Trophoblast cell (in vitro differentiated cells and primary cell): ENCODE results near the gene PTGDR2.
"Not testable (repeated sequence)": the region's sequence is repeated elsewhere in the genome, so short reads cannot be mapped to it uniquely, and the experiment has no call there.

ENCODE experiments used
- DNase-seq, 2 donors: peaks; one replicate each; pipeline ENCODE4 v3.0.0-alpha.2; 2016
- H2AFZ ChIP-seq: 2 replicates; pipeline ENCODE4 v1.6.1; 2013; ENCODE audit warnings: low read length, moderate library complexity, mild to moderate bottlenecking; ENCODE audit not compliant: insufficient read depth, poor library complexity
- H2AK5ac ChIP-seq: 2 replicates; pipeline ENCODE4 v1.6.1; 2013; ENCODE audit warnings: mild to moderate bottlenecking, low read length
- H2BK120ac ChIP-seq: 2 replicates; pipeline ENCODE4 v1.6.1; 2013; ENCODE audit warnings: low read length, mild to moderate bottlenecking, moderate library complexity; ENCODE audit not compliant: insufficient read depth, poor library complexity
- H2BK12ac ChIP-seq: 2 replicates; pipeline ENCODE4 v1.6.1; 2013; ENCODE audit warnings: mild to moderate bottlenecking, low read length, moderate library complexity
- H2BK5ac ChIP-seq: 2 replicates; pipeline ENCODE4 v1.6.1; 2013; ENCODE audit warnings: low read length, low read depth, moderate library complexity, mild to moderate bottlenecking; ENCODE audit not compliant: poor library complexity
- H3K14ac ChIP-seq: 2 replicates; pipeline ENCODE4 v1.6.1; 2013; ENCODE audit warnings: mild to moderate bottlenecking, low read length
- H3K18ac ChIP-seq: 2 replicates; pipeline ENCODE4 v1.6.1; 2013; ENCODE audit warnings: mild to moderate bottlenecking, low read length
- H3K23ac ChIP-seq: 2 replicates; pipeline ENCODE4 v1.6.1; 2013; ENCODE audit warnings: low read length
- H3K27ac ChIP-seq: 2 replicates; pipeline ENCODE4 v1.5.1; 2013; ENCODE audit warnings: low read depth, mild to moderate bottlenecking, inconsistent platforms, low read length, moderate library complexity
- H3K27me3 ChIP-seq: 2 replicates; pipeline ENCODE4 v1.6.1; 2013; ENCODE audit warnings: inconsistent platforms, mild to moderate bottlenecking, low read length, moderate library complexity; ENCODE audit not compliant: insufficient read depth
- H3K36me3 ChIP-seq, 2 experiments: 1 replicate in 1 of 2; 2 replicates in 1 of 2; pipeline ENCODE4 v1.6.1; 2013; ENCODE audit warnings: low read length in 2 of 2, mild to moderate bottlenecking in 2 of 2, moderate library complexity in 1 of 2; ENCODE audit not compliant: insufficient read depth in 2 of 2, control insufficient read depth in 1 of 2
- H3K4ac ChIP-seq: 2 replicates; pipeline ENCODE4 v1.6.1; 2013; ENCODE audit warnings: low read depth, mild to moderate bottlenecking, low read length, moderate library complexity
- H3K4me1 ChIP-seq, 2 experiments: 1 replicate in 1 of 2; 2 replicates in 1 of 2; pipeline ENCODE4 v1.6.1; 2013; ENCODE audit warnings: low read length in 2 of 2, mild to moderate bottlenecking in 2 of 2, moderate library complexity in 1 of 2; ENCODE audit not compliant: insufficient read depth in 2 of 2, control insufficient read depth in 1 of 2
- H3K4me2 ChIP-seq: 2 replicates; pipeline ENCODE4 v1.6.1; 2013; ENCODE audit warnings: inconsistent platforms, mild to moderate bottlenecking, low read length, moderate library complexity
- H3K4me3 ChIP-seq: 2 replicates; pipeline ENCODE4 v1.5.1; 2013; ENCODE audit warnings: mild to moderate bottlenecking, low read depth, low read length, inconsistent platforms
- H3K79me1 ChIP-seq: one replicate; pipeline ENCODE4 v1.6.1; 2013; ENCODE audit warnings: low read length
- H3K79me2 ChIP-seq: 2 replicates; pipeline ENCODE4 v1.6.1; 2013; ENCODE audit warnings: low read length, mild to moderate bottlenecking; ENCODE audit not compliant: control insufficient read depth, insufficient read depth, poor library complexity
- H3K9ac ChIP-seq: 2 replicates; pipeline ENCODE4 v1.6.1; 2013; ENCODE audit warnings: mild to moderate bottlenecking, low read length
- H3K9me3 ChIP-seq: 2 replicates; pipeline ENCODE4 v1.6.1; 2013; ENCODE audit warnings: low read depth, mild to moderate bottlenecking, control low read depth, inconsistent platforms, low read length; ENCODE audit not compliant: insufficient read depth
- H4K12ac ChIP-seq: 2 replicates; pipeline ENCODE4 v1.6.1; 2013; ENCODE audit warnings: low read depth, mild to moderate bottlenecking, low read length, moderate library complexity
- H4K8ac ChIP-seq: 2 replicates; pipeline ENCODE4 v1.6.1; 2013; ENCODE audit warnings: low read depth, mild to moderate bottlenecking, low read length, moderate library complexity
- H4K91ac ChIP-seq: one replicate; pipeline ENCODE4 v1.6.1; 2013; ENCODE audit warnings: low read depth, mild to moderate bottlenecking, low read length, moderate library complexity
- WGBS: extraction: QIAGEN DNeasy Blood & Tissue Kit; methylation state at CpG from one replicate; pipeline ENCODE4 v1.1.7; 2013; ENCODE audit warnings: missing lambda C conversion rate; ENCODE audit not compliant: insufficient read length, insufficient coverage; ENCODE audit errors: extremely low coverage; 5-methylcytosine and 5-hydroxymethylcytosine counted together

The PTGDR2 gene

DNA sequence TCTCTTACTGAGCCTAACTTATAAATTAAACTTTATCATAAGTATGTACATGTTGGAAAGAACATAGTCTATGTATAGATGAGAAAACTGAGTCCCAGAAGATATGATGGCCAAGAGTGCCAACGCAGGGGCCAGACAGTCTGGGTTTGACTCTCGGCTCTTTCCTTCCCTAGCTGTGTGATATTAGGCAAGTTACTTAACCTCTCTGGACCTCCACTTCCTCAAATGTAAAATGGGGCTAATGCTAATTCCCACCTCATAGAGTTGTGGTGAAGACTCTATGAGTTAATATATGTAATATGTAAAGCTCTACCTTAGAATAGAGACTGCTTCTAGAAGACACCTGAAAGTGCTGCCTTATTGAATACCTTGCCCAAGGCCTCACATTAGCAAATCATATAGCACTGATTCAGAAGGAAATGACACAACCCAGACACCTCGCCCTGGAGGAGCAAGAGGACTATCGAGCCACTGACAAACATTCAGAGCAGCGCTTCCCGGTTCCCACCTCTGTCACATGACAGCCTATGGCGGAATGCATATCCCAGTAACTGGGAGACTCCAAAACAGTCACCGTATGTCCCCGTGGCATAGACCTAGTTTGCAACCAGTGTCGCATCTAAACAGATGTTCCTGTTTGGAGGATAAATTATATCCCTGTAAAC is 25.1 kb downstream of the PTGDR2 start:
- H3K27me3 ChIP-seq: no peaks in the 10 kb centered on the region

DNA sequence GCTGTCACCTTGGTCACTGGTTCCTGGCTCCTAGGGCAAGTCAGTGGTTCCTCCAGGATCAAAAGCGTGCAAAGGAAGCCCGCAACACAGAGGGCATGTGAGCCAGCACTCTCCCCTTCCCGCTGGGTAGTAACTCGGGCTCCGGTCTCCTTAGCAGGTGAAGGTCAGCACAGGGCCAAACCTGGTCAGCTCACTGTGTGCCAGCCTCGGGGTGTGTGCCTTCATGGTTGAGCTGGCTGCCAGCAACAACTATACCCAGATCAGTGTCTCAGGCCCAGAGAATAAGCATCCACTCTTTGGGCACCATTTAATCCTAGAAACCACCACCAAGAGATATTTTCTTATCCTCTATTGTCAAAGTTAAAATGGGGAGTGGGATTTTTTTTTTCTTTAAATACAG is 30.0 kb downstream of the PTGDR2 start:
- no peaks in the 10 kb centered on the region for H3K27me3 ChIP-seq
- no CpG with 5 or more reads among the region's 6 CpGs for WGBS
- no peak overlapping the region for H3K4me3 ChIP-seq
- no peak for DNase-seq
- H3K79me1 ChIP-seq: peaks cover 2% of the 10 kb centered on the region
- H4K12ac ChIP-seq: no peak overlapping the region
- peak overlapping the region; percentile 12 for H3K4ac ChIP-seq
- H3K18ac ChIP-seq: no peak overlapping the region
- no peak overlapping the region for H2AFZ ChIP-seq
- H4K91ac ChIP-seq: peak overlapping the region; percentile 58
- no peaks in the 10 kb centered on the region for H3K9me3 ChIP-seq
- H3K79me2 ChIP-seq: no peaks in the 10 kb centered on the region
- no peak overlapping the region for H3K9ac ChIP-seq
- no peak overlapping the region for H3K14ac ChIP-seq
- no peaks in the 10 kb centered on the region for H3K36me3 ChIP-seq
- no peak overlapping the region for H4K8ac ChIP-seq
- no peak overlapping the region for H2BK12ac ChIP-seq
- no peak overlapping the region for H2BK5ac ChIP-seq
- H3K4me2 ChIP-seq: no peak overlapping the region
- H2AK5ac ChIP-seq: no peak overlapping the region
- H3K4me1 ChIP-seq: no peaks in the 10 kb centered on the region
- H2BK120ac ChIP-seq: no peak overlapping the region
- H3K23ac ChIP-seq: no peak overlapping the region
- no peak overlapping the region for H3K27ac ChIP-seq

More for the DNA sequence above, 25.1 kb downstream of the PTGDR2 start:
- no peak overlapping the region for H4K8ac ChIP-seq
- WGBS: no CpG with 5 or more reads among the region's 10 CpGs
- no peak overlapping the region for H3K23ac ChIP-seq
- no peak overlapping the region for H2BK5ac ChIP-seq
- H3K18ac ChIP-seq: no peak overlapping the region
- no peak overlapping the region for H2AFZ ChIP-seq
- no peak overlapping the region for H3K4ac ChIP-seq
- no peak overlapping the region for H3K14ac ChIP-seq
- no peak overlapping the region for H2BK120ac ChIP-seq
- H2BK12ac ChIP-seq: no peak overlapping the region
- no peak overlapping the region for H4K12ac ChIP-seq
- H2AK5ac ChIP-seq: no peak overlapping the region
- no peak overlapping the region for H4K91ac ChIP-seq
- H3K4me1 ChIP-seq: no peaks in the 10 kb centered on the region
- DNase-seq: no peak
- H3K27ac ChIP-seq: no peak overlapping the region
- H3K79me2 ChIP-seq: no peaks in the 10 kb centered on the region
- no peaks in the 10 kb centered on the region for H3K9me3 ChIP-seq
- no peak overlapping the region for H3K4me3 ChIP-seq
- H3K4me2 ChIP-seq: peak overlapping the region; percentile 28
- H3K36me3 ChIP-seq: no peaks in the 10 kb centered on the region
- H3K79me1 ChIP-seq: peaks cover 2% of the 10 kb centered on the region
- H3K9ac ChIP-seq: no peak overlapping the region

DNA sequence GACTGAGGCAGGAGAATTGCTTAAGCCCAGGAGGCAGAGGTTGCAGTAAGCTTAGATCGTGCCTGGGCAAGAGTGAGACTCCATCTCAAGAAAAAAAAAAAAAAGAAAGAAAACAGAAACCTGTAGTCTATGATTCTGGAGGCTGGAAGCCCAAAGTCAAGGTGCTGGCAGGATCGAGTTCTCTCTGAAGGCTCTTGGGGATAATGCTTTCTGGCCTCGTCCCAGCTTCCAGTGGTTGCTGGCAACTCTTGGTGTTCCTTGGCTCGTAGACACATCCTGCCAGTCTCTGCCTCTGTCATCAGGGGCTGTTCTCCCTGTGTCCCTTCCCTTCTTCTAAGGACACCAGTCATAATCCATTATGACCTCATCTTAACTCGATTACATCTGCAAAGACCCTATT is 30.6 kb downstream of the PTGDR2 start:
- Histone ChIP-seq H4K8ac (no peak overlapping the region), H2AFZ (no peak overlapping the region), H3K27ac (no peak overlapping the region), H2BK12ac (no peak overlapping the region), H3K4me1 (no peaks in the 10 kb centered on the region), H2BK5ac (no peak overlapping the region), H3K79me1 (peaks cover 2% of the 10 kb centered on the region), H3K36me3 (no peaks in the 10 kb centered on the region), H3K9me3 (no peaks in the 10 kb centered on the region), H3K18ac (no peak overlapping the region), H3K4me2 (no peak overlapping the region), H2BK120ac (no peak overlapping the region), H3K4ac (no peak overlapping the region), H3K27me3 (no peaks in the 10 kb centered on the region), H3K14ac (no peak overlapping the region), H3K79me2 (no peaks in the 10 kb centered on the region), H4K91ac (no peak overlapping the region), H2AK5ac (no peak overlapping the region), H3K4me3 (no peak overlapping the region), H4K12ac (no peak overlapping the region), H3K23ac (no peak overlapping the region), H3K9ac (no peak overlapping the region)
- DNase-seq: no peak
- no CpG with 5 or more reads among the region's 5 CpGs for WGBS

DNA sequence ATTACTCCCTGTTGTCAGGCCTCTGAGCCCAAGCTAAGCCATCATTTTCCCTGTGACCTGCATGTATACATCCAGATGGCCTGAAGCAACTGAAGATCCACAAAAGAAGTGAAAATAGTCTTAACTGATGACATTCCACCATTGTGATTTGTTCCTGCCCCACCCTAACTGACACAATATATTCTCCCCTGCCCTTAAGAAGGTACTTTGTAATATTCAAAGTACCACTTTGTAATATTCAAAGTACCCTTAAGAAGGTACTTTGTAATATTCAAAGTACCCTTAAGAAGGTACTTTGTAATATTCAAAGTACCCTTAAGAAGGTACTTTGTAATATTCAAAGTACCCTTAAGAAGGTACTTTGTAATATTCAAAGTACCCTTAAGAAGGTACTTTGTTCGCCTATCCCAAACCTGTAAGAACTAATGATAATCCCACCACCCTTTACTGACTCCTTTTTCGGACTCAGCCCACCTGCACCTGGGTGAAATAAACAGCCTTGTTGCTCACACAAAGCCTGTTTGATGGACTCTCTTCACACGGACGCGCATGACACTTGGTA is 31.9 kb downstream of the PTGDR2 start:
- H3K14ac ChIP-seq, H2BK5ac ChIP-seq, H3K79me1 ChIP-seq, H3K9ac ChIP-seq, H4K8ac ChIP-seq, H3K79me2 ChIP-seq, H2AK5ac ChIP-seq, H4K12ac ChIP-seq, H3K23ac ChIP-seq, H3K36me3 ChIP-seq, H2BK120ac ChIP-seq, H3K4me3 ChIP-seq, H3K4me2 ChIP-seq, DNase-seq, H3K4me1 ChIP-seq, H2AFZ ChIP-seq, H2BK12ac ChIP-seq, H3K27ac ChIP-seq, H3K18ac ChIP-seq, H3K4ac ChIP-seq, H3K27me3 ChIP-seq, H3K9me3 ChIP-seq: not testable (repeated sequence)
- H4K91ac ChIP-seq: peak overlapping the region; percentile 10
- no CpG with 5 or more reads among the region's 5 CpGs for WGBS
